ENCODE data around the gene RAB11FIP5.

DNA sequence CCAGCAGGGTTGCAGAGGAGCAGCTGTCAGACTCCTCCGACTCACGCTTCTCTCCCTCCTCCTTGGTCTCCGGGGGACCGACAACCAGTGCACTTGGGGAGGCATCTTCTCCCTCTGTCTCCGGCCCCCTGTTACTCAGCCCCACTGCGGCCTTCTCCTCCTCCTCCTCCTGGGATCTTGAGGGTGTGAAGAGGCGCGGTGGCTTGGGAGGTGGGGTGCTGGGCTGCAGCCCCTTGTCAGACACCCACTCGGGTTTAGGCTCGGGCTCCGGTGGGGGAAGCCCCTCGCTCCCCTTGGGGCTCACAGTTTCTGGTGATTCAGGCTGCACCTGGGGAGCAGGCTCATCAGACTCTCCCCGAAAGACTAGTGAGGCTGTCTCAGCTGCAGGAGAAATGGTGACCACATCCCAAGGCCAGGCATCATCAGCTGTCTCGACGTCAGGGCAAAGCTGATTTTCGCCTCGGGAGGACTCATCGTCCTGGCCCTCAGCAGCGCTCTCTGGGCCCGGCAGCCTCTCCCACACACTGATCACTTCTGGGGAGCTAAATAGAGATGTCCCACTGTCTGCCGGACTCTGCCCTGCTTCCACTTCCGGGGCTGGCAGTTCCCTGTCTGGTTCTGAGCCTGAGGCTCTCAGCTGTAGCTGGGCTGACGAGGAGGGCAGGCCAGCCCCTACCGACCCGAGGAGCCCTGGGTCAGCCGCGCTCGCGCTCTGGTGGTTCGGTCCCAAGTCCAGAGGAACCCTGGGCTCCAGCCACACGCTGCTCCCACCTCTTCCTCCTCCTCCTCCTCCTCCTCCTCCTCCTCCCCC is 32.2 kb downstream of the RAB11FIP5 start:
- no peak for TF ChIP-seq TAF1 (IDR thresholded peaks at IDR 0.05; ENCODE audit: low read depth, low read length)
- TF ChIP-seq POLR2AphosphoS5 (IDR thresholded peaks at IDR 0.05; ENCODE audit: low read depth, low read length), result no peak
- no peak for TF ChIP-seq PAX5 (IDR thresholded peaks at IDR 0.05; ENCODE audit: insufficient read depth, low read length, severe bottlenecking)
- TF ChIP-seq POLR2A (IDR thresholded peaks at IDR 0.05; ENCODE audit: low read depth, low read length), result no peak

All from GM12891 (cell line).